GM10266 (cell line): Measurements from ENCODE around the gene SCYGR4.

Experiments
- DNase-seq: peaks from one replicate; pipeline ENCODE4 v3.0.0; 2012; ENCODE audit errors: extremely low spot score
- CTCF ChIP-seq: IDR thresholded peaks from 2 replicates; pipeline ENCODE4 v1.5.1; 2012; ENCODE audit warnings: mild to moderate bottlenecking, low read depth; ENCODE audit not compliant: control insufficient read depth, insufficient read depth; ENCODE audit errors: missing control alignments

Gene SCYGR4

GRCh38 chr2:227643990-227644551 is 26.8 kb downstream of the SCYGR4 start:
- TF ChIP-seq CTCF = no peak
- DNase-seq = no peak

GRCh38 chr2:227653419-227653818 is 36.1 kb downstream of the SCYGR4 start:
- TF ChIP-seq CTCF = no peak
- DNase-seq = no peak

GRCh38 chr2:227654426-227654825 is 37.1 kb downstream of the SCYGR4 start:
- TF ChIP-seq CTCF = no peak
- no peak for DNase-seq

- TF ChIP-seq CTCF = no peak
- DNase-seq = no peak
These were observed 38.2 kb downstream of the SCYGR4 start for GRCh38 chr2:227655454-227655853.

- DNase-seq = no peak
- TF ChIP-seq CTCF = no peak
These were observed 40.0 kb downstream of the SCYGR4 start for GRCh38 chr2:227657199-227657845.

GRCh38 chr2:227661025-227661649 is 43.8 kb downstream of the SCYGR4 start:
- DNase-seq = no peak

More at GRCh38 chr2:227661025-227661649, 43.8 kb downstream of the SCYGR4 start:
- TF ChIP-seq CTCF = no peak
